GM18508 (cell line): ENCODE results near the gene PDE4DIP.
"Not testable (repeated sequence)": the region's sequence is repeated elsewhere in the genome, so short reads cannot be mapped to it uniquely, and the experiment has no call there.

Experiments used
- ATAC-seq: cut with Tn5 transposase; IDR thresholded peaks from one replicate; pipeline ENCODE4 v1.9.1; 2021; ENCODE audit warnings: moderate number of reproducible peaks; ENCODE audit not compliant: insufficient read depth, unreplicated experiment

Gene PDE4DIP

DNA sequence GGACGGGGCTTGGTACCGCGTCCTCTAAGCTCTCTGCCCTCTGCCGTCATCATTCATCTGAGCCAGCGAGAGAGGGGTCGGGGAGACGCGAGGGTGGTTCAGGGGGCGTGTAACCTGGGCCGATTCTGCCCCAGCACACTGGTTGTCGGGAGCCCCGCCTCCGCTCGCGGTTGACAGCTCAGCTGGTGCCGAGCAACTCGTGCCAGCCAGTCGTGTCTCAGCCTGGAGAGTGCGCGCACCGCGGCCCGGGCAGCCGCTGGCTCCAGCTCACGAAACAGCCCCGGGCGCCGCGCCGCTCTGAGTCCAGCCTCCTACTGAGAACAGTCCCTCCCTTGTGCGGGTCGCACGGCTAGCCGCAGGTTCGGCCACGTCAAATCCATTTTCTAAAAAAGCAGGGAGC lies at the start of gene PDE4DIP:
TSS of gene PDE4DIP (plus strand) at position 209 of the 400 bp plus-strand sequence. CDS start 347 bp downstream, outside the sequence.
- not testable (repeated sequence) for ATAC-seq

DNA sequence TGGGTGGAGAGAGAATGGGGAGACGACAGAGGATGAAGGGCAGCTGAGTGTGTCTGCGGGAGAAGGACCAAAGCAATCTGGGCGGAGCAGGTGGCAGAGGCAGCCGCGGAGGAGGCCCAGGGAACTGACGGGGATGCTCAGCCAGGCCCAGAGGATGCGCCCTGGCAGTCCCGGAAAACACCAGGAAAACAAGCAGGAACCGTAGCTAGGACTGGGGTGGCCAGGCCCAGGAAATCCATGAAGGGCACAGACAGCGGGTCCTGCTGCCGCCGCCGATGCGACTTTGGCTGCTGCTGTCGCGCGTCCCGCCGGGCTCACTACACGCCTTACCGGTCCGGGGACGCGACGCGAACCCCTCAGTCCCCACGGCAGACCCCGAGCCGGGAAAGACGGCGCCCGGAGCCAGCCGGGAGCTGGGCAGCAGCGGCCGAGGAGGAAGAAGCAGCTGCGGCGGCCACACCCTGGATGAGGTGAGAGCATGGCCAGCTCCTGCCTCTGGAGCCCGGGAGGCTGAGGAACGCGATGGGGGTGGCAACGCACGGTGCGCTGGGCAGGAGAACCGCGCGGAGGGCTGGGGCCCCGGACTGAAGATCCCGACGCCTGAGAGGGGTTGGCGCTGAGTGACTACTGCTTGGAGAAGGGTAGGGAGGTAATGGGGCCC lies 35.8 kb upstream of the PDE4DIP start:
- ATAC-seq: not testable (repeated sequence)

DNA sequence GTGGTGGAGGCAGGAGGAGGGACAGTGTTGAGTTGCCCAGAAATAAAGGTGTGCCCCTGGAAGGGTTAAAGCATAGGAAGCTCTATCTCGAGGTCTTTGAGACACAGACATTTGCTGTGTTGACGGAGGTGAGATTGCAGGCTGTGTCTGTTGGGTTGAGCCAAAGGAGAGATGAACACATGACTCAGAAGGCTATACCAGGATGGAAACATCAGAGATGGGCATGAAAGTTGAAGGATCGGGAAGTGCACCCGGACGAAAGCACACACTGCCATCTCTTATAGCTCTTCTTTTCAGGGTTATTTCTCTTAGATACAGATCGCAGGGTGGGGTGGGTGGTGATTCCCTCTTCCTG lies 35.3 kb upstream of the PDE4DIP start:
- not testable (repeated sequence) for ATAC-seq

DNA sequence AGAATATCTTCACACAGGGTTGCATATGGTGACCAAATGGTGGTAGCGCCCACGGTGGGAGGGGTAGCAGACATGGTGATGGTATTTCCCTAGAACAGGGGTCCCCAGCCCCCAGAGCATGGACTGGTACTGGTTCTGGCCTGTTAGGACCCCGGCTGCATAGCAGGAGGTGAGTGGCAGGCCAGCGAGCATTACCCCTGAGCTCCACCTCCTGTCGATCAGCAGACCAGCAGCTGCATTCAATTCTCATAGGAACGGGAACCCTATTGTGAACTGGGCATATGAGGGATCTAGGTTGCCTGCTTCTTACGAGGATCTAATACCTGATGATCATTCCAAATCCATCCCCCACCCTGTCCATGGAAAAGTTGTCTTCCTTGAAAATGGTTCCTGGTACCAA lies 22.0 kb upstream of the PDE4DIP start:
- not testable (repeated sequence) for ATAC-seq

DNA sequence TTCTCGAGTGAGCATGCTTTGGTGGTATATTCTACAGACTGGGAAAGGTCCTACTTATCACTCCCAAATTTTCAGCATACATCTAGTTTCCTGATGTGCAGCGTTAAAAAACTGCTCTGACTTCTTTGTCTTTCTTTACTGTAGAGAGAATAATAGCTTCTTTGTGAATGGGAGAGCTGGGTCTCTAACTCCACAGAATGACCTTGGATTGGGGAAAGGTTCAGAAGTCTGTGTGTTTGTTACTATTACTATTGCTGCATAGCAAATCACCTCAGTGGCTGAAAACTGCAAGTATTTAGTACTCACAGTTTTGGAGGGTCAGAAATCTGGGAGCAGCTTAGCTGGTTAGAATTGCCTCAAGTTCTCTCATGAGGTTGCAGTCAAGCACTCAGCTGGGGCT lies 20.4 kb upstream of the PDE4DIP start:
- ATAC-seq: not testable (repeated sequence)

DNA sequence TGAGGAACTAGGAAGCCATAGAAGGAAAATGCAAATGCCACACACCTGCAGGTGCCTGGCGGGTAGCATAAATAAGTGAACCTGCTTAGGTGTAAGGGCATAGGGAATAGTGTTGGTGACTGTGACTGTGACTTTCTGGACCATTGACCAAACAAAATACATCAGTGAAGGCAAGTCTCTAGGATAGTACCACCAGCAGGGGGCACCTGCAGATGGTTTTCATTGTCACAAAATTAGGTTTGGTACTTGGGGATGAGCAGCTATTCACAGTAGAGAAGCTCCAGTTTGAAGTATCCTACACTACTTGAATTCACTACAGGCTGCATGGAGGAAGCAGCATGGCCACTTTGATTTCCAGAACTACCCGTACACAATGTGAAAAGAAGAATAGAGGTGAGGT lies 19.2 kb upstream of the PDE4DIP start:
- not testable (repeated sequence) for ATAC-seq

DNA sequence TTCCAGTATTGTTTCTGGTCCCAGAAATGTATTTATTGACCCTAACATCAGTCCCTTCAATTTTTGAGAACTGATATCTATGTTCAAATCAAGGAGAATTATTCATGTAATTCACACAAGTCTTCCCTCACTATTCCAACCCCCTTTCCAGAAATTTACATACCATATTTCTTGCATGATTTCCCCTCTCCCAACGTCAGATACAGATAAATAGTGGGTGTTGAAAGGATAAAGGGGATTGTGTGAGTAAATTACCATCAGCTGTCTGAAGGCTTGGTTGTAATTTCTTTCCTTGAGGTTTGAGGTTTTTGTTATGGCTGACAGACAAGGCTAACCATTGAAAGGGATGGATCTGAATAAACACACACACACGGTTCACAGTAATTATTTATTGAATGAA lies 15.7 kb upstream of the PDE4DIP start:
- ATAC-seq: not testable (repeated sequence)

DNA sequence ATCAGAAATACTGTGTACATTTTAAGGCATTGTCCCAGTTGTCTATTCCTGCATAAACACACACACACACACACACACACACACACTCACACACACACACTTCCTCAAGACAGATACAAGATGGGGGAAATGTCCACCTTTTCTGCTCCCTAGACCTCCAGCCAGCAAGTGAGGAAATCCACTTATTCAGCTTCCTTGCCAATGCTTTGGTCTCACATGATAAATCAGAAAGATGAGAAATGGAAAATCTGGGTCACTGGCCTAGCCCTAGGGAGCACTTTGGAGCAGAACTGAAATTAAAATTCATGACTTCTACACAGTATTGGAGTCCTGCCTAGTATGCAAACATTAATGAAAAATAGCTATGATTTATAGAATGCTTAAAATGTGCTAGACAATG lies 15.3 kb upstream of the PDE4DIP start:
- ATAC-seq: not testable (repeated sequence)

DNA sequence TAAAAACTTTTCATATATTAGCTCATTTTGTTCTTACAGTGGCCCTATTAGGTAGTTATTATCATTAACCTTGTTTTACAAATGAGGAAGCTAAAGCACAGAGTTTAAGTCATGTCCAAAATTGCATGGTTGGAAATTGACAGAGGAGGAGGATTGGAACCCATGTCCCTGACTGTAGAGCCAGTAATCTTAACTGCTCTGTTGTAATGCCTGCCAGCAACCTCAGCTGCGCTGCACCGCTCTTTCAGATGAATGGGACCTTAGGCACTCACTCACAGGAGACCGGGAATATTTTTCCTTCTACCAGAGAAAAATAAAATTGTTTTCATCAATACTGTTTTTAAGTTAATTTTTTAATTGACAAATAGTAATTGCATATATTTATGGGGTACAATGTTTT lies 14.9 kb upstream of the PDE4DIP start:
- ATAC-seq: not testable (repeated sequence)

DNA sequence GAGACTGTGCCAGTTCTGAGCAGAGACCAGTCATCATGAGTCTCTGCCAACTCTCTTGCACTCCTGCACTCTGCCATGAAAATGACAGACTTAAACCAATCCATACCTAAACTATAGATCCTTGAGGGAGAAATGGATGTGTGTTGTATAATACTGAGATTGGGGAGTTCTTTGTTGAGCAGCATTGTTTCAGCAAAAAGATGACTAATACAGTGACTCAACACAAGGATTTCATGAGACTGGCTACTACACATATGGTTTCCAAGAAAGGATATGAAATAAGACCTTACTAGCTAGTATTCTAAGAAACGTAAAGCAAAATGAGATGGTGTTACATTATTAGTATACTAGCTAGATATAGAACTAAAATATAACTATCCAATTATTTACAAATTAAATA lies 3.0 kb upstream of the PDE4DIP start:
- not testable (repeated sequence) for ATAC-seq

DNA sequence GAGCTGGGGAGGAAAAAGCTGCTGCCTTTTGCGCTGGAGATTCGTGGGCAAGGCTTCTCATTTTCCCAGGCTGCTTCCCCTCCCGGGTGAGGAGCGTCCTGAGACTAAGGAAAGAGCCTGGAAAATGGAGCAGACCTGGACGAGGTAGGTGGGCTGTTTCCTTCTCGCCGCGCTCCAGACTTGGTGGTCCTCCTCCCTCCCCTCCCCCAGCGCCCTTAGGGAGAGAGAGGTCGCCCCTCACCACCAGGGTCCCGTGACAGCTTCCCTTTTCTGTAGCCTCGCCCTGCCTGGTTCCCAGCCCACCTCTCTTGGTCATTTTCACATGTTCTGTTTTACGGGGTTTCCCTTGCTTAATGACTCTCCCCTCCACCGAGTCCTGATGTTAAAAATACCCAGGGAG lies 423 bp downstream of the PDE4DIP start:
- ATAC-seq: not testable (repeated sequence)

DNA sequence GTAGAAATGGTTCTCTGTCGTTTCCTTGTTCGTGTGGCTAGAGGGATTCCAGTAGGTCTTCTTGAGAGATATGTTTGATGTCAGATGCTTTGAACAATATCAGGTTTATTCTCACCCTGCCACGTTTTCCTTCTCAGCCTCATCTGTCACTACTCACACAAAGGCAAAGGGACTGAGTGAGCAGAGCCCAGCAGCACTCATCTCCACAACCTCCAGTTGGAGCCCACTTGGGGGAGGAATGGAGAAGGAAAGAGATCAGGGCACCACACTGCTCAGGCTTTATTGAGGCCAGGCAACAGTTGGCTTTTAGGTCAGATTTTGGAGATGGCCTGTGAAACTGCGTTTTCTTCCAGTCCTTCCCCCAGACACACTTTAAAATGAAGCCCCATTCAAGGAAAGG lies 840 bp downstream of the PDE4DIP start:
- not testable (repeated sequence) for ATAC-seq

DNA sequence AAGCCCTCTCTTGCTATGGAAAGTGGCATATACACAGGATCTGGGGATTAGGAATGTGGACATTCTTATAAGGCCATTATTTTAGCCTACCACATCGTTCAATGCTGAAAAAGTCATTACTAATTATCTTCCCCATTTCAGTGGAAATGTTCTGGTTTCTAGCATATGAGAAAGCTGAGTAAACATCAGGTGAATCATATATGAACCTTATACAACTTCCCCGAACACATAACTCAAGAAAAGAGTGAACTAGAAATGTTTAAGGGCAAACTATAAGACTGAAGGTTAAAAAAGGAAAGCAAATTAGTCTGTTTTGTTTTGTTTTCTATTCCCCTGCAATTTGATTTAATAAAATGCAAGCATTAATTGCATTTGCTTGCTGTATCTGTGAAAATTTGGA lies 6.1 kb downstream of the PDE4DIP start:
- not testable (repeated sequence) for ATAC-seq

DNA sequence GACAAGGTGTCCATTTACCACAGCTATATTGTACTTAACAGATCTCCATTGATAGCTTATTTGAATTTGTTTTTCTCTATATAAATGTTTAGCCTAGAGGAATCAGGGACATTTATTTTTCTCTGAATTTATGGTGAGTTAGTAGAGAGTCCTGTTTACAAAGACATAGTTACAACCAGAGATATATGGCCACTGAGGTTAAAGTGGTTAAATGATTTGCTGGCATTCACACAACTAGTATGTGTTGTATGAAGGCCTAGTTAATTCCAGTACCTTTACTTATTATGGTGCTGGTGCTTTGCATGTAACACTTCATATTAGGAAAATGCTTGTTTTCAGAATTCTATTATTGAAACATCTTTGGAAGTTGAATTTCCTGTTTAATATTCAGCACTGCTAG lies 6.6 kb downstream of the PDE4DIP start:
- ATAC-seq: not testable (repeated sequence)

DNA sequence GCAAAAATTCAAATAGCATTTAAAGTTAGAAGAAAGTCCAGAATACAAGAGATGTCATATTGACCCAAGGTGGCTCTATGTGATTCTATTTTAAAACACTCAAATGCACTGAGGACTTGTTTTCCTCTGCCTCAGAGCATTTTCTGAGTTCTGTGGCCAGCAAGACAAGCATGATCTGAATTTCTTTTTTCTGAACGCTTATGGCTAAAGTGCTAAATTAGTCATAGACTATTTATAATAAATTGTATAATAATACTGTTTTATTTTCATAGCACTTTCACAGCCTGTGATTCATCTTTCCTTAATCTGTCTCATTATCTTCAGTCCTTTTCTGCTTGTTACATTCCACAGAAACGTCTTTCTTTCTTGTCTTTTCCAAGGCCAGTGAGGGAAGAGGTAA lies 7.5 kb downstream of the PDE4DIP start:
- not testable (repeated sequence) for ATAC-seq

DNA sequence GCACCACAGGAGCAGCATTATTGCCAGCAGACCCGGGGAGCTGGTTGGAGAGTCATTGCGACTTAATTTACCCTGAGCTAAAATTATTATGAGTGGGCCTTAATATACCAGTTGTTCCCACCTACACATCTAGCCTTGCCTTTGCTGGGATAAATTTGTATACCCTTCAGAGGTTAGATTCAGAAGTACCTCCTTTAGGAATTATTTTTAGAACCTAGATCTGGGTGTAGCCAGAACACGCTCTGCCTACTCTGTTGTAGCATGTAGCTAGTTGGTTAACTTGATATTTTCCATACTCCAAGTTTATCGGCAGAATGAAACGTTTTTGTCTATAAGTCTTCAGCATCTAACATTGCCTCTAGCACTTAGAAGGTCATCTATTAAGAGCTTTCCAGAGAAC lies 9.1 kb downstream of the PDE4DIP start:
- not testable (repeated sequence) for ATAC-seq

DNA sequence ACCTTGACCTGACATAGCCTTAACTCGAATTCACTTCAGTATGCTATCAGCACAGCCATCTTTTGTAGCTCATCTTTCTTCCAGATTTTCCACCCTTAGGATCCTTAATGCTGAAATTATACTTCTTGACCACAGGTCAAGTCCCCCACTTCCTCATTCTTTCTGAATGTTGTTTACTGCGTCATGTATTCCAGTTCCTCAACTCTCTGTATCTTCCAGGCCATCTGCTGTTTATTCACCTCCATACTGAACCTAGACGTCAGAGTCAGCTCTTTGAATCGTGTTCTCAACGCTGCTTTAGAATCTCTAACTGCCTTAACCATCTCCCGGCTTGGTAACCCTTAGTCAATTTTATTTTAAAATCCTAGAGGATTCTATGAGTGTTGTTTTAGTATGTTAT lies 9.8 kb downstream of the PDE4DIP start:
- not testable (repeated sequence) for ATAC-seq

DNA sequence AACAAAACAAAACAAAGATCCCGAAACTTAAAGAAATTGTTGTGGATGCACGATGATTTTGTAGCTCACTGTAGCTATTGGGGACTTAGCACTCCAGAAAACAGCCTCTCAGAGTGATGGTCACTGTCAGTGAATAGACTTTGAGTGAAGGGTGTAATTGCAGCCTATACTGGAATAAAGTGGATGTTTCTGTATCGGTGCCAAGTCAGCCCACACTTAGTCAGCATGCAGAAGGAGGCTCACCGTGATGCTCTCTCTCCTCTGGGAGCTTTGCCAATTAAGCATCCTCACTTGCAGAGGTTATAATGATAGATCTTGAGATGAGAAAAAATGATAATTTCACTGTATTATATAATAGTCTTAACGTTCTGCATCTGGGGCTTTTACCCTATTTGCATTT lies 11.1 kb downstream of the PDE4DIP start:
- ATAC-seq: not testable (repeated sequence)

DNA sequence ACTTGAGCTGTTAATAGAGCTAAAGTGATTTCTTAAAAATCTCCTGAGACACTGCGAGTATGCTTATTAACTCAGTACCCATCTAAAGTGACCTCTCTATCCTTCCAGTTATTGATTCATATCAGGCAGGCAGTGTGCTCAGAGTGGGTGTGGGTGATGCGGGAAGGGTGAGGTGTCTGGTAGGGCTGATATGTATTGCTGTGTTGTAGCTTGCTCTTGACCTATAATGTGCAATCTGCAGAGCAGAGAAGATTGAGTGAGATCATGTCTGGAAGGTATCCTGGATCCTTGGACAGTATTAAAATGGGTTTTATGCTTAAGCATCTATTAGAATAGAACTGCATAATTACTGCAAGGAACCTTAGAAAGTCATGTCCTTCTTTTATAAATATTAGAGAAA lies 15.8 kb downstream of the PDE4DIP start:
- ATAC-seq: not testable (repeated sequence)

DNA sequence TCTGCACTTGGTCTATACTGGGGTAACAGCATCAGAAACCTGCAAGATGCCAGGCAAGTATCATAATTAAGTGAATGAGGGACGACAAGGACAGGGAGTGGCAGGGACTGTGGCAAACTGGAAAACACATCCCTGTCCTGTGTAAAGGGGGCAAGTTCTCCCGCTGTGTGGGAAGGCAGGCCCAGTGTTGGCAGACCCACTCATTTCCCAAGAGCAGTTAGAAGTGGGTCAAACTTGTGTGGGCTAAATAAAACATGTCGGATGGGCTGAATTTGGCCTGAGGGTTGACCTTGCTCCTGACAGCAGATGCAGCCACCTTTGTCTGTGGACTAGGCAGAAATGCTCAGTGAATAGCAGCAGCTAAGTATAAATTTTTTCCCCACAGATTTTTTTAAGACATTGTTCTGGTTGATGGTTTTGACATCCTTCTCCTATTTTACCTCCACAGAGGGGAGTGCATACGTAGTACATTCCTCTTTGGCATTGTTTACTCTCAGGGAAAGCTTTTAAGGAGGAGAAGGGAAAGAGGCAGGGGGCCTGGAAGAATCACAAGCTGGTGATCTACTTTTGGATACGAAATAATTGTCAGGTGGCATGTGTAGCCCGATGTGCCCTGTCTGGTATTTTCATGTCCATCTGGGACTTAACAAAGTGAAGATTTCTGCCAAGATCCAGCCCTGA lies 16.5 kb downstream of the PDE4DIP start:
- not testable (repeated sequence) for ATAC-seq

DNA sequence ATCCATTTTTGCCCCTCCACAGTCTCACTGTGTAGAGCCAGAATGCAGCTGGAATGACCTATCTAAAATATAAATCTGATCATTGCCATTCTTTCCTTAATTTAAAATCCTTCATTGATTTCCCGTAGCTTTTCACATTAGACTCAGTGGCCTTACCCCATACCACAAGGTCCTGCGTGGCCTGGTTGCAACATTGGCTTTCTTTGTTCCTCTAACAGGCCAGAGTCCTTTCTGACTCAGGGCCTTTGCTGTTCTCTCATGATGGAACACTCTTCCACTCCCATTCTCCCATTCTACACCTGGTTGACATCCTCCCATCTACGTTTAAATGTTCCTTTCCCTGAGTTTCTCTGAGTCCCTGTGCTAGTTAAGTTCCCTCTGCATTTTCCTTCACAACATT lies 18.4 kb downstream of the PDE4DIP start:
- ATAC-seq: not testable (repeated sequence)
